Measurements from ENCODE around the gene GFM1.

The GFM1 gene

DNA sequence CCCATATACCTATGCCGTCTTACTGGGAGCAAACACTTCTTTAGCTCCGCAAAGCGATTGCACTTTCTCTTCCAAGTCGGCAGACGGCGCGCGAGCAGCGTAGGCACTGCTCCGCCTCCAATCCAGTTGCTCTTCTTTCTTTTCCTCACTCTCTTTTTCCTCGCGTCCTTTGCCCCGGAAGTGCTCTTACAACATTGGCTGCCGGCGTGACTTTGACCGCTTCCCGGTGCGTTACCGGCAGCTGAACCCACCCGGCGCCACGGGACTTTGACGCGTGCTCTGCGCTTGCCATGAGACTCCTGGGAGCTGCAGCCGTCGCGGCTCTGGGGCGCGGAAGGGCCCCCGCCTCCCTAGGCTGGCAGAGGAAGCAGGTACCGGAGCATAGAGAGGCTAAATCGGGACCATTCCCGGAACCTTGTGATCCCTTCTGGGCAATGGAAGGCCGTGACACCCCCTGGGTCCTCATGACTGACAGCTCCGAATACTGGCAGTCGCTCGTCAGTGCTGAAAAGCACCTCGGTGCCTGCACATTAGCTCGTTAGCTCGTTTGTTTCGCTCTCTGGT lies at the start of gene GFM1:
GFM1 (plus strand) TSS at position 183 of the 564 bp plus-strand sequence; CDS start at position 291, 108 bp downstream.
- peak; percentile 82 for DNase-seq (ENCODE audit: low read depth)

DNA sequence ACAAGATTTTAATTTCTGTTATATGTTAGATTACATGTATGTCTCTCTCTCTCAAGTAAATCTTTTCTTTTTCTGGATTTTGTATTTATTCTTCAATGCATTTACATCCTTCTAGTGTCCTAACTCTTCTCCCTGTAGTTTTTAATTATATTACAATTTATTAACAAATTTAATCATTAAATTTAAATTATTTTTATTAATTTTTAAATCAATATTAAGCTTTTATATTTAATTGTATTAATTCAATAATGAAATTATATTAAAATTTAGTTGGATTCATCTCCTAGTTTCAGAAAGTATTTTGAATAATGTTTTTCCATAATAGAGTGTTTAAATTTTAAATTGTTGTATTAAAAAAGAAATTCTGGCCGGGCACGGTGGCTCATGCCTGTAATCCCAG lies 43.5 kb upstream of the GFM1 start:
- no peak for DNase-seq (ENCODE audit: low read depth)

DNA sequence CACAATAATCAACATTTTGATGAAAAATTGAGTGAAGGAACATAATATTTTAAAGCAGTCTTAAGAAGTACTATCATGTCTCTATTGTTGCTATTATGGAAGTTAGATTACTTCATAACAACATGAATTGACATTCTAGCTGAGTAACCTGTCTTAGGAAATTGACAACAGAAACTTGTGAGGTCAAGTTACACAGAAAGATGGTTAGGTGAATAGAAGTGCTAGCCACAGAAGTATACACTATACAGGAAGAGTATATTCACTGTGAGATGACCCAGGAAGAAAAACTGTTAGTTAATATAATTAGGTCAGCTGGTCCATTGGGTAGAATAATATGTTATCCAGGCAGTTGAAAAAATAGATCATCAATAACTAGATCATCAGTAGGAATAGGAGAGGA lies 42.1 kb upstream of the GFM1 start:
- no peak for DNase-seq (ENCODE audit: low read depth)

- no peak for DNase-seq (ENCODE audit: low read depth)
Observed at GRCh38 chr3:158617982-158618875, 26.1 kb upstream of the GFM1 start.

DNA sequence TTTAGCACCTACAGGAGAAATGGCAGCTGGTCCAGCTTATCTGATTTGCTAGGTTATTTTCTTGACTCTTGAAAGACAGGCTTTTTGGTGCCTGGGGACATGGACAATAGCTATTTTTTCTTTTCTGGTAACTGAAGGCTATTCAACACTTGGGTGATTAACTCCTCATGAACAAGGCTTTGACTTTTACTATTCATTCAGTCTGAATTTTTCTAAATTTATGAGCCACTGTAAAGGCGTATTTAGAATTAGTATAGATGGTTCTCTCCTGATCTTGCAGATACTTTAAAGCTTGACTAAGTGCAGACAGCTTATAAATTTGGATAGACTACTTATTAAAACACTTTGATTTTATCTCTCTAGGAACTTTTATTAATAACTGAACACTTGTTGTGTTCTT lies 18.4 kb upstream of the GFM1 start:
- DNase-seq (ENCODE audit: low read depth) = no peak

DNA sequence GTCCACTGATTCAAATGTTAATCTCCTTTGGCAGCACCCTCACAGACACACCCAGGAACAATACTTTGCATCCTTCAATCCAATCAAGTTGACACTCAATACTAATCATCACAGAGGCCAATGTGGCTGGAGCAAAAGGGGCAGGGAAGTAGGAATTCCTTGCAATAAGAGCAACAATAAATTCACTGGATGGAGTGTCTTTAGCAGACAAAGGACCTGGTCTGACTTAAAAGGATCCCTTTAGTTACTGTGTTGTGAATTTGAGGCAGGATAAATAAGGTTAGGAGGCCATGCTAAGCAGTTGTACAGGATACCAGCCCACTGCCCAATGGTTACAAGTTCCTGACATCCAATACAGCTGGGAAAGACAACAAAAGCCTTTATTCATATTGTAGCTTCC lies 12.3 kb upstream of the GFM1 start:
- no peak for DNase-seq (ENCODE audit: low read depth)

- DNase-seq (ENCODE audit: low read depth) = no peak
Observed at GRCh38 chr3:158640646-158641045, 3.7 kb upstream of the GFM1 start.

DNA sequence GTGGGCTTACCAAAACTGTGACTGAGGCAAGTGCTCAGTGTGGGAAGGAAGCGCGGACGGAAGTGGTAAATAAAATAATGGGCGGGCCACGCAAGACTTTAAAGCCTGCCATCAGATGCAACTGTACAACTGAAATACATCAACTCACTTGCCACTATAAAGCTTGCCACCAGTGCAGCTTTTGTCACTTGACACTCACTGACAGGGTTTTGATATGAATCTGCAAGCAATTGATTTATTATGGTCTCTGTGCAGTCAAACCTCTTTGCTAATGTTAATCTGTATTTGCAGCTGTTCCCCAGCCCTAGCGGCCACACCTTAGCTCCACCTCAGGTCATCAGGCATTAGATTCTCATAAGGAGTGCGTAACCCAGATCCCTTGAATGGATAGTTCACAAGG lies 2.3 kb upstream of the GFM1 start:
- DNase-seq (ENCODE audit: low read depth) = no peak

DNA sequence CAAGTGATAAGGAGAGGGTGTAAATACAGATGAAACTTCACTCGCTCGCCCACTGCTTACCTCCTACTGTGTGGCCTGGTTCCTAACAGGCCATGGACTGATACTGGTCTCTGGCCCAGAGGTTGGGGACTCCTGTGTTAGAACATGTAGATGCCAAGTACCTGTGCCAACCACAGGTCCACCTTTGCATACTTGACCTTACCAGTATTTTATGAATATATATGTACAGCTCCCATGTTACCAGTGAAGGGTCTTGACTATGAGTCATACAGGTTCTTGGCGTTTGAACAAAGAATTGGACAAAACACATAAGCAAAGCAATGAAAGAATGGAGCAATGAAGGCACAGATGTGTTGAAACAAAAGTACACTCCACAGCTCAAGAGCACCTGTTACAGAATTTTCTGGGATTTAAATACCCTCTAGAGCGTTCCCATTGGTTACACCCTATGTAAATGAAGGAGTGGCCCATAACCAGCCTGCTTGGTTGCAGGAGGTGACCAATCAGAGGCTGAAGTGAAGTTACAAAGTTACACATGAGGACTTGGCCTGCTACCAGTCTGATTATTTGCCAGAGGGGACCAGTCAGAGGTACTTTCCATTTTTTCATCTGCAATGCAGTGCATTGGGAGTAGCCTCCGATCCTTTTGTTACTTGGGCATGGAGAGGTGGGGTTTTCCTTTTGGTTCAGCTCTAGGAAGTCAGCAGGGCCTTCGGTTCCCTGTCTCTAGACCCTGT lies 1.7 kb upstream of the GFM1 start:
- DNase-seq (ENCODE audit: low read depth) = no peak

- DNase-seq (ENCODE audit: low read depth) = no peak
Observed at GRCh38 chr3:158649791-158650190, 5.5 kb downstream of the GFM1 start.

GRCh38 chr3:158651192-158651591 lies 6.9 kb downstream of the GFM1 start:
- no peak for DNase-seq (ENCODE audit: low read depth)

- no peak for DNase-seq (ENCODE audit: low read depth)
Observed at GRCh38 chr3:158652463-158652862, 8.1 kb downstream of the GFM1 start.

GRCh38 chr3:158658889-158659288 lies 14.6 kb downstream of the GFM1 start:
- no peak for DNase-seq (ENCODE audit: low read depth)

DNA sequence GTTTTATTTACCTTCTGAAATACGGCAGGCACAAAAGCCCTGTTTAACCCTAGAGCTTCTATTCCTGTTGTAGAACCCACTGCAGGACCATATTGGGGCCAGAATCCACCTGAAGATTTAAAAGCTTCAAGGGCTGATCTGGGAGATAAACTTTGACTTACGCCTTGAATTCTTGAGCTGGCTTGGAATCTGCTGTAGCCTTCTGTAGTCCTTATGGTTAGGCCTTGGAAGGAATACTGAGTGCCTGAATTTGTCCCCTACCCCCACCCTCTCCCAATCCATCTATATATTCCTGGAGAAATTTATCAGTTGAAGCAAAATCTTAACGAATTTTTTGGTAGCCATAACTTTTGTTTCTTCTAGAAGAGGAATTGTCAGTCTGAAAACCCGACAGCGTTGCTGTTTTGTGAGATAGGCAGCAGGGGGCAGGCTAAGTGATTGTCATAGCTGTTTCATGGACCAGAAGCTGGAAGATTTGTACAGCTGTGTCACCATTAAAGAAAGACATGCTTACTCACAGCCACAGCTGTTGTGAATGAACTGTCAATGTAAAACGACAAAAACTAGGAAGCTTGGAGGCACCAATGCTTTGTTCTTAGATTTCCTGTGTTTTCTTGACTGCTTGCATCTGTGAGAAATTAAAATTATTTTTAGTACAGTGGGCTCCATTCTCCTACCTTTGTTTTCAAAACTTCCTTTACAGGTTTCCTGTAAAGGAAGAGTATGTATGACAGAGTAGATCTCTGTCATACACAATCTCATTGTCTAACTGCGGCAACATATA lies 15.3 kb downstream of the GFM1 start:
- DNase-seq (ENCODE audit: low read depth) = no peak

DNA sequence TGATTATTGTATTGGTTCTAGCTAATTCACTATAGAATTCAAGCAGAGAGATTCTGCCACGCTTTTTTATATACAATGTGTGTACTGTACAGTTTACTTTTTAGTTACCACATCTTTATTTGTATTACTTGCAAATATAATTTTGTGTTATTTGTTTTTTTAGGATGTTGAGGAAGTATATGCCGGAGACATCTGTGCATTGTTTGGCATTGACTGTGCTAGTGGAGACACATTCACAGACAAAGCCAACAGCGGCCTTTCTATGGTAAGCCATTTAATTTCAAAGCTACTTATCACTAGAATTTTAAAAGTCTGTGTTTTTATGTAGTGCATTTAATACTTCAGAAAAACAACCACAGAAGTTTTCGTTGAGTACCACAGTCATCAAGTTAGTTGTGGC lies 16.4 kb downstream of the GFM1 start:
- DNase-seq (ENCODE audit: low read depth) = no peak

DNA sequence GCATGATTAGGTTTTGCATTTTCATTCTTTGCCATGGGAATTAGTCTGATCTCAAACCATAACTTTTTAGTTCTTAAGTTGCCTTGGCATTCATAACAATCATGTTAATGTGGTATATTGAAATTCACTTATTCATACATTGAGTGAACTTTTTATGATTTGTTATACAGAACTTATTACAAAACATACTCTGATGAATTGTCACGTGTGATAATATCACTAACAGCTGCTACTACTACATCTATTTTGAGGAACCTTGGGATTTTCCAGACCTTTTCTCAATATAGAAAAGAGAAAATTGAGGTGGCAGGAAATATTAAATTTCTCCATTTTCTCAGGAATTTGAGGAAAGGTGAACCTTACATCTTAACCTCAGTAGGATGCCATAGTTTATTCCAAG lies 18.9 kb downstream of the GFM1 start:
- no peak for DNase-seq (ENCODE audit: low read depth)

GRCh38 chr3:158663832-158664231 lies 19.5 kb downstream of the GFM1 start:
- DNase-seq (ENCODE audit: low read depth) = no peak

GRCh38 chr3:158666416-158666815 lies 22.1 kb downstream of the GFM1 start:
- no peak for DNase-seq (ENCODE audit: low read depth)

DNA sequence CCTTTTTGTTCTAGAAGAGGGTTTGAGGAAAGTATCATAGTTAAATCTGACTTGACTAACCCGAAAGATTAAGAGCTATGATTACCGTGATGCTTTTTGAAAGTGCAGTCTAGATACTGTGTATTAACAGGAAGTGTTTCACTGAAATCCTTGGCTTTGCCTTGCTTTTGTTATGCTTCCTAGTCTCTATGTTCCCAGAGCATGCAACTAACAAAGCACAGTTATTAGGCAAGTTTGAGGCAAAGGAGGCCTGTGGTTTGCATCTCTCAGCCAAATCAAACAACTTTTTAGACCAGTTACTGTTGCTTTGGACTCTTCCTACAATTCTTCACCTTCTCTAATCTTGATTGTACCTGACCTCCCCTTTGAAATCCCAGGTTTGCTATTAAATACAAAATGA lies 24.2 kb downstream of the GFM1 start:
- no peak for DNase-seq (ENCODE audit: low read depth)

- no peak for DNase-seq (ENCODE audit: low read depth)
Observed at GRCh38 chr3:158671821-158672214, 27.5 kb downstream of the GFM1 start.

- DNase-seq (ENCODE audit: low read depth) = peak; percentile 74
Observed at GRCh38 chr3:158672215-158673176, 28.2 kb downstream of the GFM1 start, which contains the start of gene LXN. TSS of gene LXN (minus strand) at chr3:158672648. CDS start at chr3:158672478, 170 bp downstream.

Data from activated T-cell treated with anti-CD3 and anti-CD28 coated beads for 48 hours (primary cell).